Activated gamma-delta T cell (primary cell): ENCODE data around the gene CCDC85C.

Source experiments
- DNase-seq: peaks from one replicate; lab custom pipeline; 2025; lab: John Stamatoyannopoulos, UW

CCDC85C gene

GRCh38 chr14:99522025-99522401 is 82.0 kb downstream of the CCDC85C start:
- no peak for DNase-seq

GRCh38 chr14:99521176-99522024 is 82.6 kb downstream of the CCDC85C start:
- DNase-seq, result no peak

GRCh38 chr14:99520571-99521081 is 83.4 kb downstream of the CCDC85C start:
- DNase-seq, result no peak

- DNase-seq, result no peak
Observed at GRCh38 chr14:99519931-99520421, 84.0 kb downstream of the CCDC85C start.

- DNase-seq, result no peak
Observed at GRCh38 chr14:99519347-99519881, 84.6 kb downstream of the CCDC85C start.

- DNase-seq, result peak; percentile 61
Observed at GRCh38 chr14:99518441-99519346, 85.3 kb downstream of the CCDC85C start.

- DNase-seq, result no peak
Observed at GRCh38 chr14:99517643-99518381, 86.2 kb downstream of the CCDC85C start.

GRCh38 chr14:99516871-99517642 is 87.0 kb downstream of the CCDC85C start:
- DNase-seq, result no peak

- no peak for DNase-seq
Observed at GRCh38 chr14:99516156-99516870, 87.7 kb downstream of the CCDC85C start.

- no peak for DNase-seq
Observed at GRCh38 chr14:99515301-99516155, 88.5 kb downstream of the CCDC85C start.

GRCh38 chr14:99514552-99515300 is 89.3 kb downstream of the CCDC85C start:
- no peak for DNase-seq

- no peak for DNase-seq
Observed at GRCh38 chr14:99513946-99514551, 90.0 kb downstream of the CCDC85C start.

GRCh38 chr14:99513183-99513694 is 90.8 kb downstream of the CCDC85C start:
- no peak for DNase-seq

GRCh38 chr14:99512571-99513182 is 91.3 kb downstream of the CCDC85C start:
- no peak for DNase-seq

- no peak for DNase-seq
Observed at GRCh38 chr14:99512110-99512449, 91.9 kb downstream of the CCDC85C start.

- DNase-seq, result no peak
Observed at GRCh38 chr14:99511421-99512109, 92.4 kb downstream of the CCDC85C start.
